Measurements from ENCODE around the gene NOS1AP.

NOS1AP gene

DNA sequence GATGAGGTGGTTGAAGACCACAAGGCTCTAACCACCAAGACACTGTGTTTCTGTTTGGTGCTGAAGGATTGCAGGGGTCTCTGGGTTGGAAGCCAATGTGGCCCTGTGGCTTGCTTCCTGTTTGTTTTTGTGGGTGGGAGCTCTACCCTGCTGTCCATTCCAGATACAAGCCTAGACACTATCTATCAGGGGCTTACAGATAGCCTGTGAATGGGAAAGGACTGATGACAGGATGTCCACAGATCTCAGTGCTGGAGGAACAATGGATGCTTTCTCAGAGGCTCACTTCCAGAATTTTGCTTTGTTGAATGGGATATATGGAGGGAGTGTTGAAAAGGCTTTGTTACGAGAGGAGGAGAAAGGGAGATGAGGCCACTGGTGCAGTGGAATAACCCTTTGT, 69.7 kb downstream of the NOS1AP start:
- DNase-seq: no peak

DNA sequence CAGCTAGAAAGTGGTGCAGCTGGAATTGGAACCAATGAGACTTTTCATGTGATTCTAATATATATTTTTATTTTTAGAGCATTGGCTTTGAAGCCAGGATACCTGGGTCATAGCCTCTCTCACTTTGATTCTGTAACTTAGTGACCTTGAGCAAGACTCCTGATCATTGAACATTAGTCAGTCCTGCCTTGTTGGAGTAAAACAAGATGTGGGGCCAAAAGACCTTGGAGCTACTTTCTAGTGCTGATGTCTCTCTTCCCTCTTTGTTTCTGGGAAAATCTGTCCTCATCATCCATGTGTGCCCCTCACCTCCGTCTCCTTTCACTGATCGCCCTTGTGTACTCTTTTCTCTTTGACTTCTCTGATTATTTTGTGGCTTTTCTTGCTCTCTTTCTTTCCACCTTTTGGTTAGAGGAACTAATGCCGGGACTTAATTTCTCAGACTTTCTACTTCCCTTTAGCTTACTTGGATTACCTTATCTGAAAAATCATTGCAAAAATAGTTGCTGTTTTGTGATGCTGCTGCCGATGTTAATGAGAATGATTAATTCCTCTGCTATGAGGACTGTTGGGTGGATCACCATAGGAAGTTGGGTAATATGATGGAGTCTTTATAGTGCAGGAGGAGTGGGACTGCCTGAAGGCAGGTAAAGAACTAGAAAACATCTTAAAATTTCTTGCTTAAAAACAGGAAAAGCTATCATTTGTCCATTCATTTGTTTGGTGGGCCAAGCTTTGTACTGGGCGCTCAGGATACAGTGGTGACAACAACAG, 72.0 kb downstream of the NOS1AP start:
- peak; percentile 59 for DNase-seq

DNA sequence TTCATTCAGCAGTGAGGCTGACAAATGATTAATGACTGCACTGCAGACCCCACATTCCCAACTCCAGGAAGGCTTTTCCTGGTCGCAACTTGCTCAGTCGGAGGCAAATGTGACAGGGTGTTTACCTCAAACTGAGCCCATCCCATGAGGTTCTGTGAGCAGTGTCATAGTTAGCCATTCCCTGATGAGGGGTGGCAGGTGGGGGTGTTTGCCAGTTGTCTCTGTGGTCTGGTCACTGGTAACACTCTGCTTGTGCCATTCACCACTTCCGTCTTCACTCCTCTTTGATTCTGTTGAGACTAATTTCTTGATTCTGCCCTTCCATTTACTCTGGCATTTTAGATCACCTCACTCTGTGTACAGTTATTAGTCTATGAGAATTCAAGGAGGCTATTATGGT, 73.5 kb downstream of the NOS1AP start:
- no peak for DNase-seq

DNA sequence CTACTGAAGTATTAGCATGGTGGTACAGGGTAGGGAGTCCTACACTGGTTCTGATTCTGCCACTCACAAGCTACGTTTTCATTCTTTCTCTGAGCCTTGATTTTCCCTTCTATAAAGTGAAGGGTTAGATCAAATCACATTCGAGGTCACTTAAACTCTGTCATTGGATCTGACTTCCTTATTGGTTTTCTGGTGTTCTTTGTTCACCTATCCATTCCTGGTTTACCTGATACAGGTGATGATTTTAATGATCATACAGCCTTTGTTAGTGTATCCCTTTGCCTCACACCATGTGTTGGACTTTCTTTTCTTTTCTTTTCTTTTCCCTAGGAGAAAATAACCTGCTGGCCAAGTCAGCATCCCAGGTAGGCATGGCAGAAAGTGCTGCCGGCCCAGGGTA, 74.8 kb downstream of the NOS1AP start:
- DNase-seq: no peak

DNA sequence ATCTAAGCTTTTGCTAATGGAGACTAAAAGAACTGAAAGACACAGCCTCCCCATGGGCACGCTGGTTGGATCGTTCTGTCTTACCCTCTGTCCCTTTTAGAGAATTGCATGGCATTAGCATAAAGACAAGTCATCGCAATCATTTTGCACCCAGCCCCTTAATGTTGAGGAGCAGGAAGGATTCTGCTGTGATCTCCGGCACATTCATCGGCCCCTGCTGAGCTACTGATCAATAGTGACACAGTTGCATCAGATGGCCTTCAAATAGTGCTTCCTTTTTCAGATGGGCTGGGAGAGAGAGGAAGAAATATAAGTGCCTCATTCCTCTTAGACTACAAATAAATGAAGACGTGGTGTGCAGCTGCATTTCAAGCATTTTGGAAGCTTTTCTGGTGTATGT, 75.4 kb downstream of the NOS1AP start:
- no peak for DNase-seq

DNA sequence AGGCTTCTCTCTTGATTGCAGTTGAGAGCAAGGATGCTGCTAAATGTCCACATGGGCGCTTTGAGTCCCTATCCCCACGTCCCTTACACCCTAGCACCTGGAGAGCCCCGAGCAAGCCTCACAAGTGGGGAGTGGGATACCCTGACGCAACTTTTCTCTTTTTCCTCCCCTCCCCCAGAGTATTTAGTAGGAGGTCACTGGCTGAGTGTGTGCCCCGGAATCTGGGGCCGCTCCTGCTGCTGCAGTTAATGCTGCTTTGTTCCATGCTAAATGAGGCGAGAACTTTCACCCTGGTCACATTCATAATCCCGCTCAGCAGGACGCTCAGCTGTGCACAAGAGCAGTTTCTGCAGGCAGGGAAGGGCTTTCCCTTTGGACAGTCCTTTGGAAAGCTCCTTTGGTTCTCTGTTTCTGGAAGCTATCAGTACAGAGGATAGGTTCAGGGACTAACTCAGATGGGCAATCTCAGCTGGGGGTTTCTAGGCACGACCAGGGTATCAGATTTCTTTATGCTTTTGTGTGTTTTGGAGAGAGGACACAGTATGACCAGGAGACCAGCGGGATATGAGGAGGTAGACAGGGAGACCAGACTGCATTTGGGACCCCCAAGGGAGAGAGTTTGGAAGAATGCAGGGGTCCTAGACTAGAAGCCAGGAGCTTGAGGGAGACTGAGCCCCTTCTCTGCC, 75.9 kb downstream of the NOS1AP start:
- no peak for DNase-seq

DNA sequence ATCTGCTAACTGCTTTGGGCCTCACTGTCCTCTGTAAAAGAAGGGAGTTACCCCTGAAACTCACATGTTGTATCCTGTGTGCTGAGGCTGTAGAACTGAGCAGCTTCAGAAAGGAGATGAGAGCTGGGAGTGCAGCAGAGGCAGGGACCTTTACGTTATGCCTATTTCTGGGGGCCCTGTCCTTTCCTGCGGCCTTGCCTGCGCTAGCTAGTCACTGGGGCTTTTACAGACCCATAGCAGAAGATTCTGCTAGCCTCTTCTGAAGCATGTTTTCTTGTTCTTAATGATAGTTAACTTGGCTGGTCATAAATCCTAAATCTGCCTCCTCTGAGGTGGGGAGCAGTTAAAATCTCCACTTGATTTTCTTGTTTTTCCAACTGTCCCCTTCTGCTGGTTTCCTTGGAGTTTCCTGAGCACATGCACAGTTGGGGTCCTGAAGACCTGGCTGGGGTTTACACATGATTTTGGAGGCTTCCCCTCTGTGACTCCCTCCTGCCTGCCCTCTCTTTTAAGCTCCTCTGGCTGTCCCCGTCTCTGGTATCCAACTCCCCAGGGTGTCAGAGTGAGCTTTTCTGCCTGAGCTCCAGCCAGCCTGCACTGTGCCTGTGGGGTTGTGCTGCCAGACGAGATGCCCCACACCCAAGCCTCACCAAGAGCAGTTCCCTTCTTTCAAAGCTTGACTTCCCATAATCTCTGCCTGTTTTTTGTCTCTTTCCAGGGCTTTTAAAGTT, 76.6 kb downstream of the NOS1AP start:
- DNase-seq: no peak

DNA sequence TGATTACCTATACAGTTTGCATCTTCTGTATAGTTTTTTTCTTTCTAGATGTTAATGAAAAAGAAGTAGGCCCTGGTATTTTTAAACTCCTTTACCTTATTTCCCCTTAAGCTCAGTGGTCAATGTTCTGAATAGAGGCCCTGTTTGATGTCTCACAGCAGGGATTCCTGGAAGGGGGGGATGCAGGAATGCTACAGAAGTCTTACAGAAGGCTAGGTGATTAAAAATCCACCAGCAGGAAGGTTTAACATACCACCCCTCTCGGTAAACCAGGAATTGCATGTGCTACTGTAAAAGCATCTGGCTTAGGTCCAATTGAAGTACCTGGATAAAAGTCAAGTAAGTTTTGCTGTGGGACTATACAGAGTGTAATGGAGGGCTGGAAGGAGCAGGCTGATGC, 78.3 kb downstream of the NOS1AP start:
- no peak for DNase-seq

DNA sequence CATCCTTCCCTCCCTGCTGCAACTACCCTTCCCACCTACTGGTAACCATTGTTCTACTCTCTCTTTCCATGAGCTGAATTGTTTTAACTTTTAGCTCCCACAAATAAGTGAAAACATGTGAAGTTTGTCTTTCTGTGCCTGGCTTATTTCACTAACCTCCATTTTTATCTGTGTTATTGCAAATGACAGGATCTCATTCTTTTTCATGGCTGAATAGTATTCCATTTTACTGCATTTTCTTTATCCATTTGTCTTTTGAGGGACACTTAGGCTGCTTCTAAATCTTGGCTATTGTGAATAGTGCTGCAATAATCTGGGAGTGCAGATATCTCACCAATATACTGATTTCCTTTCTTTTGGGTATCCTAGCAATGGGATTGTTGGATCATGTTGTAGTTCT, 80.6 kb downstream of the NOS1AP start:
- DNase-seq: no peak

DNA sequence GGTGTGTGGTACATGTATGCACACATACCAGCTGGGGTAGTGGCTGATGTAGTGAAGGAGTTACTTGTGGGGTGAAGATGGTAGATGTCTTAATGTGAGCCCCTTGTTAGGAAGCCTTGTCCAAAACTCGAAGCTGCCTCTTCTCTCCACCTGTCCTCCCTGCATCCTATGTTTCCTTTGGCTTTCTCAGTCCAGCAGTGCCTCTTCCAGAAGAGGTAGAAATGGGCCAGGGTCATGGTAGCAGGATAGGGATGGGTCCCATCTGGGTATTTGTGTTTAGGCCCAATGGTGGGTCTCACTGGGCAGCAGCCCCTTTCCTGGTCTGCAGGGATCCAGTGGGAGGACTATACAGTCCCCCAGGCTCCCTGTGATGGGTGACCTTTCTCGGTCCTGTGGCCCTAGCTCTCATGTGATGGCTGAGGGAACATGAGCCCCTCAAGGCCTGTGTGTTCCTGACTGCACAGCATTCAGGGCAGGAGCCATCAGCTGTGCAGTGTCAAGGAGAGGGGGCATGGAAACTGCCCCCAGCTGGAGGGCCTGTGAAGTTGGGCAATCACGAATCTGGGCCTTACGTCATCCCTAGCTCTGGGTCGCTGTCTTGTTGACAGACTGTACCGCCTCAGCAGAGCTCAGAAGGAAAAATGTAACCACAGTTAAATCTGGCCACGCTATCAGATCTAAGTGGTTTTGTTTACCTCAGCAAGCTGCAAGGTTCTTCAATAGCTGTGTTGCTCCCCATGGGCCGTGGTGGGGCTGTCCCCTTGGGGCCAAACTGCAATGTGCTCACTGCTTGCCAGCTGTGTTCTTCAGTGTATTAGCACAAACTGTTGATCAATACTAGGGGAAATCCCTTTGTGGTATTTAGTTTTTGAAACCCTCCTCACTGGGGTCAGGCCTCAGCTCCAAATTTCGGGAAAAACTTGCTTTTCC, 82.7 kb downstream of the NOS1AP start:
- DNase-seq: no peak

DNA sequence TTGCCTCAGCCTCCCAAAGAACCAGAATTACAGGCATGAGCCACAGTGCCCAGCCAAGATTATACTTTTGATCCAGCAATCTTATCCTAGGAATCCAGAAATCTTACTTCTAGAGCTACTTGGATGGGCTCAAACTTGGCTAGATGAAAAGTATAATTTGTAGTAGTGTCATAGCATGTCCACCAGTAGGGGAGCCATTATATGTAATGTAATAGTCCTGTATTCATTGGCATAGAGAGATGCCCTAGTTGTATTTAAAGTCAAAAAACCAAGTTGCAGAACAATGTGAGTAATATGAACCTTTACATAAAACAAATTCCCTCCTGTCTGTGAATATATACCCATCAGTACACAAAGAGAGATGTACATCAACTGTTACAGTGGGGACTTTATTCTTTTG, 83.9 kb downstream of the NOS1AP start:
- DNase-seq: no peak

DNA sequence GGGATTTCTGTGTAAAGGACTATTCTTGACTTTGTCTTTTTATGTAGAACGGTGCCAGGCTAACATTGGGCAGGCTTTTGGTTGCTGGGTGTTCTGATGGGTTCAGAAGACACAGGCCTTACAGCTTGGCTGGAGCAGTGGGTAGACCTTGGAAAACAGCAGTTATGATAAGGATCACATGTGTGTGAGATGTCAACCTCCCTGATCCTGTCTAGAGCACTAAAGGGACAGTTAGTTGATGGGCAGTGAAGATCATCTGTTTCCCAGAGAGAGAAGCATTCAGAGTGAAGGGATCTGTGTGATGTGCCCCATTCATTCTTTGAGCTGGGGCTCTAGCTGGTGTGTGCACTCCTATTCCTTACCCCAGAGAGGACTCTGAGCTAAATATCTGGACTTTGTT, 88.0 kb downstream of the NOS1AP start:
- no peak for DNase-seq

DNA sequence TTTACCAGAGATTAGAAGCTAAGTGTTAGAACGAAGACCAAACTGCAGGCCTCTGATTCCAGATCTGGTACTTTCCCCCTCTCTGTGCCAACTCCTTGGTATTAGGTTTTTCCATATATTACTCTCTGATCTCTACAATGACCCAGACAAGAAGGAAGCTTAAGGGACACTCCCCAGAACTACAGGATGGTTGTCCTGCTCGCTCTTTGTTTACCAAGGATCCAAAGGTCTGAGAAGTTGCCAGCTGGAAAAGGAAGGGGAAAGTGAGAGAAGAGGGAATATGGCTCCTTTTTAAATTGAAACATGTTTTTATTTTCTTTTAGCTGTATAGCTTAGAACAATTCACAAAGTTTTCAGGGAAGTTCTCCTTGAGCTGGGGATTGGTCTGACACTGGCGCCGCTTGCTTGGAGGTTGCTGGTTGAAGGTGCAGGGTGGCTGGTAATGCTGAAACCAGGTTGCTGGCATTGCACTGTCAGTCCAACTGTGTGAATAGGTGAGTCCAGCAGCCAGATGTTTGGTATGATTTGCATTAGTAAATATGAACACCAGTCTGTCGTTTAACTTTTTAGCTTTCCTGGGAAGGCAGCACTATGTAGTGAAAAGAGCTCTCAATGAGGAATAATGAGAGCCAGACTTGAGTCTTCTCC, 89.3 kb downstream of the NOS1AP start:
- no peak for DNase-seq

DNA sequence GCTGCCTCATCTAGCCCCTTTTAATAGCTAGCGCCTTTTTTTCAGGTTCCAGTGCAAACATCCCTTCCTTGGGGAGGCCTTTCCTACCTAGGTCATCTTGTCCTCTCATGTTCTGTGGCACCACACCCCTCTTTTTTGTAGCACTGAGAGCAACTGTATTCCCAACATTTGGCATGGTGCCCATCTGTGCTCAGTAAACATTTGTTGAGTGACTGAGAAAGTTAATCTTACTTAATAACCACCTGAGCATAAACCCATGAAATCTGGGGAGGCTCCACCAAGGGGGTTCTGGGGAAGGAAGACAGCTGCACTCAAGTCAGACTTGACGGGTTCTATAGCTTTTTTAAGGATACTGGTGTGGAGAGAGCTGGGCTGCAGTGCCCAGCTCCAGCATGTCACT, 90.0 kb downstream of the NOS1AP start:
- DNase-seq: no peak

DNA sequence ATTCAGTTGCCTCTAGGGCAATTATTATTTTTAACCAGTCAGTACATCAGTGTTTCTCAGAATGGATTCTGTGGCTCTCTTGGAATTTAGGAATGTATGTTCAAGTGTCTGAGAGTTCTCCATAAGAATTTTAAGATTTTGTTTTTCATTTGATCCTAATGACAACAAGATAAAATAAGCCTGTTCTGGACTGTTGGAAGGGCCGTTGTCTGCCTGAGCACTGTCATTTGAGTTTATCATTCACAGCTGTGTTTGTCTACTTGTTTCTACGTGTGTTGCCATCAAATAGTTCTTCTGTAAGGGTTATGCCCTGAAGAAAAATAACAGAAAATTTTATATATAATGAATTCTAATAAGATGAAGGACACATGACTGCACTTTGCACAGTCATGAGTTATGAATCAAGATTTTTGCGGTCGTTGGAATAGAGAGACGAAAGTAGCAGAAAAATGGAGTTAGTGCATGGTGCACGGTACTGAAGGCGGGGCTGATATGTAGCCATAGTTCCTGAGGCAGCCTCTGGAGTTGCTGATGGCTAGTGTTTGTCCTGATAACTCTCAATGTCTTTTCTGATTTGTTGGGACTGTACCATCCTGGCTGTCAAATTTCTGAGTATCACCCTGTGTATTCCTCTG, 92.5 kb downstream of the NOS1AP start:
- no peak for DNase-seq

DNA sequence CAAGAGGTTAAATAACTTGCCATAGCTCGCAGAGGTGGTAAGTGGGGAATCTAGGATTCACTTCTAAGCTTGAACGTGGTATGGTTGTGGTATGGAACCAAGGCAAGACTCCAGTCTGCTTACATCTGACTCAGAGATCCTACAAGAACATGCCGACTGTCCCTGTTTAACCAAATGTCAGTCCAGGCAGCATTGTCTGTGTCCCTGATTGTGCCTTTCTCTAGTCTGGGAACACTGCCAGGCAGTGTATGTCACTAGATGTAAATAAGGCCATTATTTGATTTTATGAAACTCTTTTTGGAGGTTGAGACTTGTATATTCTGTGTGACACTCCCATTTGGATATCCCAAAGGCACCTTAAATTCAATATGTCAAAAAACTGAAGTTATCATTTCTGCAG, 96.0 kb downstream of the NOS1AP start:
- DNase-seq: no peak

DNA sequence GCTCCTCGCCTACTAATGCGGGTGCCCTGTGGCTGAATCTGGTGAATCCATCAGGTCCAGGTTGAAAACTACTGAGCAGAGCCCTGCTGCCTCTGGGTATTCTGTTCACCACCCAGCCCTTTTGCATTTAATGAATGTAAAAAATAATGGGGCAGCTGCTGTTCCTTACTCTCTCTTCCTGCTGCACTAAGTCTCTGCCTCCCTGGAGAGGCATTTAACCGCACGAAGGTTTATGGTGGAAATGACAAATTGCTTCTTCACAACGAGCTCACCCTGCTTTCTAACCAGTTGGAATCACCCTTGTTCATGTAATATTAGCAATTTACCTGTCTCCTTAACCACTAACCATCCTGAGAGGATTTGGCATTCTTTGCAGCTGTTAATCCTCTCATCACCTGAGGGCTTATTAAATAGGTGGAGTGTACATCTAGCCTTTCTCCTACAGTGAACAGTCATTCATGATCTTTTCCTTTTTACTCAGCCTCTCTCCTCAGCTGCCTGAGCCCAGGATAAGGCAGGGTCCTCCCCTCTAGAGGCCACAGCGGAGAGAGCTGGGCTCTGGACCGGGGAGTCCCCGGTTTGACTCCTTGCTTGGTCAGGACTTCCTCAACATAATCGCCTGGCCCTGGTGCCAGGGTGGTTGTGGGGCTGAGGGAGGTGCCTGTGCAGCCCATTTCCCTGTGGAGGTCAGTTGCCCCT, 97.6 kb downstream of the NOS1AP start:
- DNase-seq: no peak

DNA sequence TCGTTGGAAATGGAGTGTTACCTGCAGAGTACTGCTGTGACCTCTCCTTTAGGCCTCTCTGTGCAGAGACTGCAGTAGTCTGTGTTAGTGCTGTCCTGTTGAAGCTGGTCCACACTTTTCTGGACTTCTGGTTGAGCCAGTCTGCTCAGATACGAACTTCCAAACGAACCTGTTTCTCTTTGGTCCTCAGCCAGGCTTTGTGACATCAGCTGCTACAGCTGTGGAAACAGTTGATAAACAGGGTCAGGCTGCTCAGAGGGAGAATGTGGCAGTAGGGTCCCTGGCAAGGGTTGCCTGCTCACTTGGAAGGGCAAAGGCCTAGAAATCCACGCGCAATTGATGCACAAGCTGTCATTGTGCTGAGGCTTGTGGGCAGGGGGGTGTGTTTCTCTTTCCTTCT, 98.8 kb downstream of the NOS1AP start:
- DNase-seq: no peak

DNA sequence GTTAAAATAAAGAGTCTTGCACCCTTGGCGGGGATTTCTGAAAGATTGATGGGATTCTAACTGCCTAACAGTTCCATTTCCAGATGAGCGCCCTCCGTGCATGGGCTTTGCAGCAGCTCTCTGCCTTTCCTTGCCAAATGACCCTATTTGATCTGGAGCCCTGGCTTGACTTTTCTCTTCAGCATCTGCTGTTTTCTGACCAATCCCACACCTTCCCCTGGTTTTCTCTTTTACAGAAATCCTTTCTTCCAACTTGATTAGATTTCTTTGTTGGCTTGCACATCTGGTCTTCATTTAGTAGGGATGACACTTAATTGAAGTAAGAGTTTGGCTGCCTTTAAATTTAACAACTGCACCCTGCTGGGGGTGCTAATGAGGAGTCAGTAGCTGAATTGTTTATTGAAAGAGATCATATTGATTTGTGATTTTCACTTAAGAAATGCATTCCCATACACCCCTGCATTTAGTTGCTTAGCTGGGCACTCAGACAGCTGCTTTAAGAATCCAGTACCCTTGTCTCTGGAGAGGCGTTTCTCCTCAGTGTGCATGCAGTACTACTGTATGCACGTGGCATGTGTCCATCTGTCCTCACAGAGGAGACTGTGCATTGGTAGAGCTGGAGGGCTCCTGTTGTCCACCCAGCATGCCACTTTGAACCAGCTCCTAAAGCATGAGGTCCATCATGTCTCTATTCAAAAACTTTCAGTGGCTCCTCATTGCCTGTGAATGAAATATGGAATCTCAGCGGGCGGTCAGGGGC, 99.7 kb downstream of the NOS1AP start:
- DNase-seq: no peak

DNA sequence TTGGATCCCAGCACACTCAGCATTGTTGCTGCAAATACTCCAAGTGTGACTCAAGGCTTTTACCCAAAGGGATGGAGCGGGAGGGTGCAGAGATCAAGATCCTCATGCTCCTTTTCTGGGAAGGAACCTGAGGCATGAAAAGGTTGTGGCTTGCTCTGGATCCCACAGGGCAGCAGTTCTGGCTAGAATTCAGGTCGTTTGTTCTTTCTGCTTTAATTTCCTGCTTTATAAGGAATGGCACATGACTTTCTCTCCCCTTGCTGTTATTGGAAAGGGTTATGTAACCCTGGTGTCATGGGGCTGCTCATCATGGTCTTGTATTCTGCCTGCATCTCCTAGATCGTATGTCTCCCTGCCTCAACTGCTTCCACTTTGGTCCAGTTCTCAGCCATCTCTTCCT, 101.6 kb downstream of the NOS1AP start:
- DNase-seq: no peak

Data from HCEC 1CT (cell line).